Stimulated activated CD4-positive, alpha-beta T cell treated with anti-CD3 and anti-CD28 coated beads, Interleukin-4, amount 100 ng/mL, for 1 hour (primary cell): ENCODE results near the gene VPS9D1.

Source experiments
- DNase-seq: peaks from one replicate; pipeline ENCODE4 v3.0.0-alpha.2; 2020

The VPS9D1 gene

GRCh38 chr16:89720813-89721545 lies at the start of gene VPS9D1, which contains the start of gene ZNF276:
VPS9D1 (minus strand) TSS chr16:89720898; CDS start chr16:89720861, 37 bp downstream.
ZNF276 (plus strand) TSS chr16:89721537; CDS start chr16:89721641, 104 bp downstream.
- peak; percentile 88 for DNase-seq

- DNase-seq: no peak
Measured at GRCh38 chr16:89770367-89770766, 49.7 kb upstream of the VPS9D1 start.

- no peak for DNase-seq
Measured at GRCh38 chr16:89765292-89765830, 44.7 kb upstream of the VPS9D1 start.

- peak; percentile 15 for DNase-seq
Measured at GRCh38 chr16:89764711-89765201, 44.1 kb upstream of the VPS9D1 start.

GRCh38 chr16:89761304-89761922 lies 40.7 kb upstream of the VPS9D1 start:
- DNase-seq: no peak

GRCh38 chr16:89759746-89760340 lies 39.1 kb upstream of the VPS9D1 start:
- no peak for DNase-seq

- DNase-seq: no peak
Measured at GRCh38 chr16:89749637-89750036, 28.9 kb upstream of the VPS9D1 start.

GRCh38 chr16:89748921-89749320 lies 28.2 kb upstream of the VPS9D1 start:
- no peak for DNase-seq

GRCh38 chr16:89748076-89748475 lies 27.4 kb upstream of the VPS9D1 start:
- no peak for DNase-seq

GRCh38 chr16:89746043-89746442 lies 25.3 kb upstream of the VPS9D1 start:
- no peak for DNase-seq

- DNase-seq: no peak
Measured at GRCh38 chr16:89744813-89745212, 24.1 kb upstream of the VPS9D1 start.

- no peak for DNase-seq
Measured at GRCh38 chr16:89742948-89743347, 22.2 kb upstream of the VPS9D1 start.

- no peak for DNase-seq
Measured at GRCh38 chr16:89741342-89742014, 20.8 kb upstream of the VPS9D1 start.

GRCh38 chr16:89739383-89739782 lies 18.7 kb upstream of the VPS9D1 start:
- DNase-seq: no peak

- DNase-seq: no peak
Measured at GRCh38 chr16:89738538-89739317, 18.0 kb upstream of the VPS9D1 start.

- DNase-seq: no peak
Measured at GRCh38 chr16:89738072-89738377, 17.3 kb upstream of the VPS9D1 start.

GRCh38 chr16:89737341-89738071 lies 16.8 kb upstream of the VPS9D1 start:
- peak; percentile 47 for DNase-seq

- no peak for DNase-seq
Measured at GRCh38 chr16:89736554-89736953, 15.9 kb upstream of the VPS9D1 start.

GRCh38 chr16:89733792-89734191 lies 13.1 kb upstream of the VPS9D1 start:
- no peak for DNase-seq

- DNase-seq: no peak
Measured at GRCh38 chr16:89733322-89733721, 12.6 kb upstream of the VPS9D1 start.

- no peak for DNase-seq
Measured at GRCh38 chr16:89732918-89733242, 12.2 kb upstream of the VPS9D1 start.
